OCI-LY7 (cell line): ENCODE measurements around the gene PARP12. TPM values are rescaled to one million over a fixed set of nuclear protein-coding genes. Genes with fewer than 3 reads are reported as not detected.

ENCODE experiments used
- BruUV-seq: library from RNA; stranded (reverse); fragments of 400-500 nt; replicated peaks from 2 replicates; lab custom pipeline; 2021; lab: Mats Ljungman, UMichigan
- CTCF ChIA-PET: fragments of 300-600 bp; sonication (Branson Sonifier 250); formaldehyde crosslinking; loops from one replicate; lab custom pipeline; 2022; ENCODE audit warnings: antibody characterized with exemption; ENCODE audit not compliant: unreplicated experiment; lab: Charles Lee
- POLR2A ChIA-PET: fragments of 300-600 bp; sonication (Branson Sonifier 250); formaldehyde crosslinking; loops from one replicate; lab custom pipeline; 2022; ENCODE audit warnings: antibody characterized with exemption; lab: Charles Lee
- DNase-seq: peaks from one replicate; pipeline ENCODE4 v3.0.0-alpha.2; 2015; ENCODE audit warnings: low spot score
- H2AFZ ChIP-seq: fragments of 200-600 bp; sonication (generic), shearing (Covaris generic); 2 replicates; pipeline ENCODE4 v1.6.1; 2014; ENCODE audit warnings: mild to moderate bottlenecking, antibody characterized with exemption, low read length, moderate library complexity
- H3K27ac ChIP-seq: fragments of 200-600 bp; sonication (generic); 2 replicates; pipeline ENCODE4 v1.5.1; 2014; ENCODE audit warnings: mixed run types, low read depth, mild to moderate bottlenecking, moderate library complexity, low read length, inconsistent platforms; ENCODE audit not compliant: poor library complexity, severe bottlenecking
- H3K36me3 ChIP-seq: fragments of 200-600 bp; sonication (generic); 2 replicates; pipeline ENCODE4 v1.6.1; 2014; ENCODE audit warnings: mild to moderate bottlenecking, antibody characterized with exemption, low read length, moderate library complexity, mixed read lengths; ENCODE audit not compliant: insufficient read depth
- H3K4me1 ChIP-seq: fragments of 200-600 bp; sonication (generic); 2 replicates; pipeline ENCODE4 v1.5.1; 2014; ENCODE audit warnings: mild to moderate bottlenecking, low read length; ENCODE audit not compliant: insufficient read depth, poor library complexity, severe bottlenecking
- H3K4me2 ChIP-seq: fragments of 200-600 bp; sonication (generic); 2 replicates; pipeline ENCODE4 v1.6.1; 2014; ENCODE audit warnings: mild to moderate bottlenecking, low read length
- H3K4me3 ChIP-seq: fragments of 200-600 bp; sonication (generic); 2 replicates; pipeline ENCODE4 v1.5.1; 2014; ENCODE audit warnings: mild to moderate bottlenecking, low read depth, low read length; ENCODE audit not compliant: poor library complexity, severe bottlenecking
- H3K79me2 ChIP-seq: fragments of 200-600 bp; sonication (generic); 2 replicates; pipeline ENCODE4 v1.6.1; 2016; ENCODE audit warnings: low read depth, mild to moderate bottlenecking, low read length, moderate library complexity, mixed read lengths; ENCODE audit not compliant: insufficient read depth
- H3K9me2 ChIP-seq: fragments of 200-600 bp; sonication (generic); 2 replicates; pipeline ENCODE4 v1.6.1; 2016; ENCODE audit warnings: mild to moderate bottlenecking, low read length, mixed read lengths; ENCODE audit not compliant: insufficient read depth
- H3K9me3 ChIP-seq: fragments of 200-600 bp; sonication (generic); 2 replicates; pipeline ENCODE4 v1.6.1; 2014; ENCODE audit warnings: mild to moderate bottlenecking, mixed run types, low read length, mixed read lengths
- H4K20me1 ChIP-seq: fragments of 200-600 bp; sonication (generic); 2 replicates; pipeline ENCODE4 v1.6.1; 2014; ENCODE audit warnings: mild to moderate bottlenecking, antibody characterized with exemption, low read length, moderate library complexity, mixed read lengths; ENCODE audit not compliant: insufficient read depth
- CTCF ChIP-seq: fragments of 200-600 bp; sonication (generic); conservative IDR thresholded peaks from 2 replicates; pipeline ENCODE4 v1.5.1; 2014; ENCODE audit warnings: mild to moderate bottlenecking, antibody characterized with exemption, low read length, moderate library complexity, mixed read lengths
- EZH2phosphoT487 ChIP-seq: fragments of 200-600 bp; sonication (generic); IDR thresholded peaks from 2 replicates; pipeline ENCODE4 v1.6.1; 2018; ENCODE audit warnings: low read depth, borderline replicate concordance, mild to moderate bottlenecking, mixed run types, antibody characterized with exemption, low read length, moderate library complexity, mixed read lengths
- intact Hi-C: fragments of 100-400 bp; cut with micrococcal nuclease; formaldehyde crosslinking; loops from one replicate; pipeline ENCODE4 v1.10.0; 2022; ENCODE audit not compliant: unreplicated experiment
- total RNA-seq, 2 experiments: library from RNA; depleted of rRNA in 1 of 2; stranded (reverse); fragments of >200 nt in 1 of 2; shearing (Covaris generic) in 1 of 2; gene quantifications; 2 replicates each; pipeline ENCODE4 v1.2.3, GENCODE V29; 2014 to 2022

The PARP12 gene
- total RNA-seq, 2 experiments from 2014 or later: 6.5 to 12.5 TPM

GRCh38 chr7:140019172-140019571, 43.6 kb downstream of the PARP12 start:
- no peaks in the 10 kb centered on the region for H3K9me2 ChIP-seq
- ChIA-PET CTCF (no interaction called here), POLR2A (no interaction called here)
- H3K79me2 ChIP-seq: no peaks in the 10 kb centered on the region
- H3K9me3 ChIP-seq: no peaks in the 10 kb centered on the region
- H3K27ac ChIP-seq: no peak overlapping the region
- intact Hi-C loops: no loop called here
- no peaks in the 10 kb centered on the region for H4K20me1 ChIP-seq
- H2AFZ ChIP-seq: no peak overlapping the region
- H3K4me2 ChIP-seq: no peak overlapping the region
- BruUV-seq: no TSS peak
- no peaks in the 10 kb centered on the region for H3K4me1 ChIP-seq
- TF ChIP-seq EZH2phosphoT487 (no peak), CTCF (no peak)
- no peak overlapping the region for H3K4me3 ChIP-seq
- DNase-seq: no peak
- no peaks in the 10 kb centered on the region for H3K36me3 ChIP-seq

- no peaks in the 10 kb centered on the region for H3K4me1 ChIP-seq
- TF ChIP-seq EZH2phosphoT487 (no peak), CTCF (no peak)
- H2AFZ ChIP-seq: no peak overlapping the region
- H3K9me2 ChIP-seq: no peaks in the 10 kb centered on the region
- H3K4me2 ChIP-seq: no peak overlapping the region
- no peak overlapping the region for H3K4me3 ChIP-seq
- H3K9me3 ChIP-seq: no peaks in the 10 kb centered on the region
- DNase-seq: no peak
- H4K20me1 ChIP-seq: no peaks in the 10 kb centered on the region
- intact Hi-C loops: no loop called here
- ChIA-PET POLR2A (interaction anchor here (0.6 kb wide), 2 partner anchors 10 to 461 kb away, joined by 3 to 4 read pairs; no protein-coding TSS in a partner anchor), CTCF (no interaction called here)
- H3K36me3 ChIP-seq: no peaks in the 10 kb centered on the region
- no peaks in the 10 kb centered on the region for H3K79me2 ChIP-seq
- H3K27ac ChIP-seq: no peak overlapping the region
- BruUV-seq: no TSS peak
These were observed 44.4 kb downstream of the PARP12 start for GRCh38 chr7:140018125-140019043.

GRCh38 chr7:140017543-140017942, 45.2 kb downstream of the PARP12 start:
- Histone ChIP-seq H3K9me2 (no peaks in the 10 kb centered on the region), H3K79me2 (no peaks in the 10 kb centered on the region), H3K4me1 (no peaks in the 10 kb centered on the region), H3K27ac (no peak overlapping the region), H2AFZ (no peak overlapping the region), H3K9me3 (no peaks in the 10 kb centered on the region), H3K36me3 (no peaks in the 10 kb centered on the region), H4K20me1 (no peaks in the 10 kb centered on the region), H3K4me2 (no peak overlapping the region), H3K4me3 (no peak overlapping the region)
- no peak for DNase-seq
- POLR2A ChIA-PET: interaction anchor here (0.6 kb wide), 2 partner anchors 117 to 461 kb away, joined by 3 to 4 read pairs; no protein-coding TSS in a partner anchor
- no TSS peak for BruUV-seq
- no peak for TF ChIP-seq CTCF
- TF ChIP-seq EZH2phosphoT487: no peak
- CTCF ChIA-PET: no interaction called here
- intact Hi-C loops: no loop called here
